Skin of body (tissue), 2 donors: ENCODE data around the gene PCYOX1L. TPM values are rescaled to one million over a fixed set of nuclear protein-coding genes. Genes with fewer than 3 reads are reported as not detected.
A peak's percentile ranks its signal among the peaks of the same experiment; 100 is the strongest.

Source experiments
- DNase-seq: peaks from one replicate; lab custom pipeline; 2025; lab: John Stamatoyannopoulos, UW
- total RNA-seq: library from RNA; depleted of rRNA; stranded (reverse); fragments of >200 nt; gene quantifications from one replicate; pipeline ENCODE4 v1.2.3, GENCODE V29; 2014

Gene PCYOX1L
- total RNA-seq, 1 donor from 2014 or later, result 6.5 TPM

DNA sequence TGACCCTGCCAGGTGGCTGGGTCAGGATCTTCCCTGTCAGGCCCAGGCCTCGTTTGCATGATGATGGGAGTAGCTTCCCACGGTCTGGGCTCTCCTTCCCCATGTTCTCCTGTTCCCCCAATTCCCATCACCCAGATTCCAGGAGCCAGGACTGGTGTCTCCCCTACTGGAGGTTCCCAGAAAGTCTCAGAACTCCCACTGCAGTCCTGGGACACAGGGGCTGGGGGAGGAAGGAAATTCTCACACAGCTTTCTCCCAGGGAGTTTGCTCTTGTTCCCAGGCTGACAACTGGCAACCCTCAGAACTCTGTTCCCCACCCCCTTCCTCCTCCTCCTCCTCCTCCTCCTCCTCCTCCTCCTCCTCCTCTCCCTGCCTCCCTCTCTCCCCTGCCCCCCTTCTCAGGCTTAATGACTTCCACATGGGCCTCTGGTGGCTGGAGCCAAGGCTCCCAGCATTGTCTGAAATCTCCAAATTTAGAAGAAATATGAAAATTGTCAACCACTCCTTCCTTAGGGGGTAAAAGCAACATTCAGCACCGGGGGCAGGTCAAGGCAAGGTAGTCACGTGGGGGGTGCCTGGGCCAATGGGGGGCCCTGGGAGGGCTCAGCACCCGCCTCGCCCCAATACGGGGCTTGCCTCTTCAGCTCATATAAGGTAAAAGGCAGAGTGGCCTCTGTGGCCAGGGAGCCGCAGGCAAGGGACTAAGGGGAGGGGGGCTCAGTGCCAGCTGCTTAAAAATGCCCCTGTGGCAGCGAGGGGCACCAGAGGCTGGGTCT, 48.5 kb downstream of the PCYOX1L start:
- peak; percentile 90 for DNase-seq

DNA sequence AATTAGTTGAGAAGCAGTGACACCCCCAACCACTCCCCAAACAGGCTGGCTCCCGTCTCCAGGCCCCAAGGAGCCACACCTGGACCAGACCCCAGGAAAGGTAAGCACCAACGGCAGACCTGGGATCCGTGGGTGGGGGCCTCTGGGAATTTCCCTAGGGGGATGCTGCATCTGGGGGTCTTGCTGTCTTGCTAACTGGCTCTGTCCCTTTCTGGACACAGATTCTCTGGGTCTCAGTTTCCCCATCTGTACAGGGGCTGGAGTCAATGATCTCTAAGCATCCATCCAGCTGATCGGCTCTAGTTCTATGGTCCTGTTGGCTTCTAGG, 49.1 kb downstream of the PCYOX1L start:
- no peak for DNase-seq

DNA sequence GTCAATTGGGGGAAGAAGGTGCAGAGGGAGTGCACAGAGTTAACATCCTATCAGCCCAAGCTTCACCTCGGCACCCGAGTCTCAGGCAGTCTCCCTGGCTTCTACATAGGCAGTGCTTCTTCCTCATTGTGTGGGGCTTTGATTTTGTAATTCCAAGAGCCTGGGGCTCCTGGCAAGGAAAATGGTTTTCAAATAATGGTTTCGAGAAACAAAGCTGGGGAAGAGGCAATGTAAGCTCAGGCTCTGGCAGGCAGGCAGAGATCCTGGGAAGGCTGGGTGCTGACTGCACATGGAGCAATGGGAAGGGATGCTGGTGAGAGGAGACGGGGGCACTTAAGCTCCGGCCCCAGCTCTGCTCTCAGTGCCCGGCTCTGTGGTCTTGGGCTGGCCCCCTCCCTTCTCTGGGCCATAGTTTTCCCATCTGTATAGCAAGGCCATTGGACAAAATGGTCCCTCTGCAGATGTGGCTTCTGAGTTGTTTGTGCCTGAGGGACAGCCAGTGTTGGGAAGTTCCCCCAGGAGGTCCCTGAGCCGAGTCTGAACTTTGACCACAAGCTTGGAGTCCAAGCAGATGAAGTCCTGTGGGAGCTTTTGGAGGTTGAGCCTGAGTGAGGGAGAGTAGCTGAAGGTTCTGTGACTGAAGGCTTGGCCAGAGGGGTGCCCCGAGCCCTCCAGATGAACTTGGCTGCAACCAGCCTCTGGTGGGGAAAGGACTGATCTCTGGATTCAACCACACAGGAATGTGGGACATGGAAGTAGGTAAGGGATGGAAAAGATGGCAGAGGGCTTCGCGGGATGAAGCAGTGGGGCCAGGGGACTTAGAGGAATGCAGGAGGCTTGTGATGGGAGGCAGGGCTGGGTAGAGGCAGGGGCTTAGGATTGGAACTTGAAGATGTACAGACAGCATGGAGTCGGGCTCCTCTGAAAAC, 49.7 kb downstream of the PCYOX1L start:
- DNase-seq, result no peak

DNA sequence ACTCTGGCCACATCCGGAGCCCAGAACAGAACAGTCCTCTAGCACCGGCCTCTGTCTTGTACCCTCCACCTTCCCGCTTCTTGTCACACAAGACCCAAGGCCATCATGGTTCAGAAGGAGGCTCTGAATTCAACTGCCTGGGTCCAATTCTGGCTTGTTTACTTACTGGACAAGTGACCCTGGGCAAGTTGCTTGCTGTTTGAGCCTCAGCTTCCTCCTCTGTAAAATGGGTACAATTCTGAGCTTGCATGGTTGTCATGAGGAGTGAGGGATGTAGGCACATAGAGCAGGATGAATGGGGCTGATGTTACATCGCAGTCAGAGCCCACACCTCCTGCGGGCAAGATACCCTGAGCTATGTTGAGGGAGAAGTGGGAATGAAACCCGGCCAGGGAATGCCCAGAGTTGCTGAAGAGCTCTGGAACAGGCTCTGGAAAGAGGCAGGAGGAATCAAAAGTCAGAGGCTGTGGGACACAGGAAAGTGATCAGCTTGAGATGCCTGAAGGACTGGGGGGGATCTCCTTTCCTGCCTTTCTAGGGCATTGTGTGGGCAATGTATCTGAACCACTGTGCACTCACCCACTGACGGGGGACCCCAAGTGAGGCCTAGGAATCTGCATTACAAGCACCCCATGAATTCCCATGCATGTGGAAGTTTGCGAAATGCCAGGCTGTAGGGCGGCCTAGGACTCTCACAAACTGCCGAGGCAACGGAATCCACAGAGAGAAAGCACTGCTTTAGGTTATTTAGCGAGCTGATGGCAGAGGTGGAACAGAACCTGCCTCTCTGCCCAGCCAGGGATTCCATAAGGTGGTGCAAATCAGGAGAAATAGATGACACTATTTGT, 50.6 kb downstream of the PCYOX1L start:
- no peak for DNase-seq

DNA sequence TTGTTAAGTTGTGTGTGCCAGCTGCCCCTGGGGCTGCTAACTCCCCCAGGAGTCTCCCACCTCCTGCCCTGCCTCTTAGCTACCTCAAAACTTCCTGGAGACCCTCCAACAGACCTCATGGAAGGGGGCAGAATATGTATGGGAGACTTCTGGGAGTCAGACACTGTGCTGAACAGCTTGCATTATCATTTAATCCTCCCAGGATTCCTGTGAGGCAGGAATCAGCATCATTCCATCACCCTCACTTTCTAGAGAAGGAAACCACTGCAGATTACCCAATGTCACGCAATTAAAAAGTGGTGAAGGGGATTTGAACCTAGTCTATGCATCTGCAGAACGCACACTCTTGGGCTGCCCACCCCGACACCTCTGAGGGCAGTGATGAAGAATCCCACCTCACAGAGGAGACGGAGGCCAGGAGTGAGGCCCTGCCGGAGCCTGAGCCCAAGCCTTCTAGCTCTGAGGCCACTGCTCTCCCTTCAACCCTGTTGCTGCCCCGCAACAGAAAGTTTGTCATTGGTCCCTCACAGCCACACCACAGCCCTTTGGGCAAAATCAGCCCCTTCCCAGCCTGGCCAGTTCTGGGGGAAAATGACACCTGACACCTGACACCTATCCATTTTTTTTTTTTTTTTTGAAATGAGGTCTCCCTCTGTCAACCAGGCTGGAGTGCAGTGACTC, 51.6 kb downstream of the PCYOX1L start:
- DNase-seq, result no peak

DNA sequence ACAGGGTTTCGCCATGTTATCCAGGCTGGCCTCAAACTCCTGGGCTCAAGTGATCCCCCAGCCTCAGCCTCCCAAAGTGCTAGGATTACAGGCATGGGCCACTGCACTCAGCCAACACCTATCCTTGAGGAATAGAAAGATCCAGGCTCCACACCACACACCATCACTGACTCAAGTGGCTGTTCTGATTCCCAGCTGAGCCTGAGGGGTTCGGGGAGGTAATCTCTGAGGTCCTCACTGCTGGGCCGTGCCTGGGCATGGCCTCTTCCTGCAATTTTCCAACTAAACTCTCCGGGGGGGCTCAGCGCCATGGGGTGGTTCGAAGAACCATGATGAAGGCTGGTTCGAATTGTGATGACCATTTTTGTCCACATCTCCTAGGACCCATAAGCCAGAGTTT, 52.2 kb downstream of the PCYOX1L start:
- DNase-seq, result no peak

DNA sequence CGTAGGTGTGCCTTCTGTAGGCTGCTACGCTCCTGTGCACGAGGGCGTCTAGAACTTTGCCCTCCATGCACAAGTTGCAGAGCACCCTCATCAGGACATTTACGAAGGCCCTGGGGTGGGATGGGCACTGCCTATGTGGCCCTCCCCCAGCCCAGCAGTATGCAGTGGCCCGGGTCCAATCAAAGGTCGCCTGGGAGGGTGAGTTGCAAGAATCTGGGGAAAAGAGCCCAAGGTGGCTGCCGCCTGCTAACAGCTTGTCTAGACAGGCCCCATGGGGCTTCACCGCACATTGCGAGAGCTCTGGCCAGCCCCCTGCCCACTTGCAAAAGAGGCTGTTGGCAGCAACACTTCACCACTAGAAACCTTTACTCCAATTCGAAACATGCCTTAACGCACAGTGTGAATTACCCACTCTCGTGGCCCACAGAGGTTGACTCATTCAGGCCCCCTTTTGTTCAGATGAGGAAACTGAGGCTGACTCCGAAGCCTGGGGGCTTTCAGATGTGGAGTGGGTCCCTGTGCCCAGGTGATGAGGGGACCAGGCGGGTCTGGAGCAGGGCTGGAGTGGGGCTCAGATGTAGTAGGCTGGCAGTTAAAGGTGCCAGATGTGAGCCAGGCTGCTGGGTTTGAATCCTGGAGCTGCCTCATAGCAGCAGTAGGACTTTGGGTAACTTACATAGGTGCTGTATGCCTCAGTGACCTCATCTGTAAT, 53.0 kb downstream of the PCYOX1L start:
- no peak for DNase-seq

DNA sequence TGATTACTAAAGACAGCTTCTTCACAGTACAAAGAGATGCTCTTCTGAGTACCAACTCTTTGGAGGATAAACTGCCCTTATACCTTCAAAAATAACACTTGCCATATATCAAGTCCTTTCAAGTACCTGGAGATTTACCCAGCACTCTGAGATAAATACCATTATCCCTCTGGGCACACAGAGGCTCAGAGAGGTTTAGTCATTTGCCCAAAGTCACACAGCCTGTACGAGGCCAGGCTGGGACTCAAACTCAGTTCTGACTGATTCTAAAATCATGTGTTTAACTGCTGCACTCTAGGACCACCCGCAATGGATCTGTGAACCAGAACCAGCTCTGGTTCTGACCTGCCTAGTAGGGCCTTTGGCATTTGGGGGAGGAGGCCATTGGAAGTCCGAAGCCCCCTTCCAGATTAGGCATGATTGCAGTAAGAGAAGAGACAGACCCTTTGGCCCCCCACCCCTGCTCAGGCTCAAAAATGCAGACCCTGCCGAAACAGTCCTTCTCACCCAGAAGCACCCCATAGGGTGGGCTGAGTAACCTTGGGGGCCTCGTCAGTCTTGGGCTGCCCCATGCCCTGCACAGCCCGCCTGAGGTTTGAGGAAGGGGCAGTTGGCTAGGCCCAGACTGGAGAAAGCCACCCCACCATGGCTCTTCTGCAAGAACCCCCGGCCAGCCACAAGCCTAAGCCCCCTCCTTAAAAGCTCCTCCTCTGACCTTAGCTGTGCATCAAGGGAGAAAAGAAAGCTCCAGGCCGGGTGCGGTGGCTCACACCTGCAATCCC, 54.1 kb downstream of the PCYOX1L start:
- DNase-seq, result no peak

DNA sequence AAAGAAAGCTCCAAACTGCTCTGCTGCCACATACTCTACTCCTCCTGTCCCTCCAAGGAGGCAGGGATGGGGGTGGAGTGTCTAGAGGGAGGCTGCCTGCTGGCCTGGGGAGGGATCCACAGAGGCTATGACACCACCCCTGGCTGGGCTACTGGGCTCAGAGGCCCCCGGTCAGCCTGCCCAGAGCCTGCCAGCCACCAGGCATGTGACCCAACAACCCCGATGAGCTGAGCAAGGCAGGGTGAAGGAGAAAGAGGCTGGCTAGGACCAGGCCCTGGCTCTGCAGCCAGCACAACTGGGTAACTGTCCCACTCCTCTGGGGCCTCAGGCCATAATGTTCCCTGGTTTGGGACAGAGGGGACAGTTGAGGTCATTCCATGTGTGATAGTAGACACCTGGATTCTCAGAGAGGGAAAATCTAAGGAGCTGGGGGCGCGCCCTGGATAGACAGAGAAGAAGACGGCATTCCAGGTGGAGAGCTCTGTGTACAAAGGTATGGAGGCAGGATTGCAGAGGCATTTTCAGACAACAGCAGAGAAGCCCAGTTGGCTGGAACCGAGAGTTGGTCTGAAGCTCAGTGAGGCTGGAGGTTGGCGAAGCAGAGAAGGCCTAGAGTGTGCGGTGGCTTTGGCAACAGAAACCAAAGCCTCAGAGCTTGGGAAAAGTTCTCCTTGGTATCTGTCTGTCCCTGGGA, 55.1 kb downstream of the PCYOX1L start:
- no peak for DNase-seq

DNA sequence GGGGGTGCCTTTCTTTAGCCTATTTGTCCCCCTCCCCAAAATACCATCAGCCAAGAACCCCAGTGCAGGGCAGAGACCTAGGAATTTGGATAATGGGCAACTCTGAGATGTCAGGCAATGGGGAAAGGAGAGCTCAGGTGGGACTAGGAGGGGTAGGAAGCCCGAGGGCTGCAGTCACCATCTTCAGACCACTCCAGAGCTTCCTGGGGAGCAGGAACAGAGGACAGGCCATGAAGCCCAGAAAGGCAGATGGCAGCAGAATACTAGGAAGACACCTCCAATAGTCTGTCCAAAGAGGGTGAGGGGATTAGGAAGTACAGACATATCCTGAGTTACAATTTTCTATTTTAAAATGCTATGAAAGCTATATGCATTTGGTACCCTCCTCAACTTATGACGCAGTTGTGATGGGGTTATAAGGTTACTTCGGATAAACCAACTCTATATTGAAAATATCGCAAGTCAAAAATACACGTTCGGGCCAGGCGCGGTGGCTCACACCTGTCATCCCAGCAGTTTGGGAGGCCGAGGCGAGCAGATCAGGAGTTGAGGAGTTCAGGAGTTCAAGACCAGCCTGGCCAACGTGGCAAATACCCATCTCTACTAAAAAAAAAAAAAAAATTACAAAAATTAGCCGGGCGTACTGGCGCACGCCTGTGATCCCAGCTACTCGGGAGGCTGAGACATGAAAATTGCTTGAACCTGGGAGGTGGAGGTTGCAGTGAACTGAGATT, 55.8 kb downstream of the PCYOX1L start:
- no peak for DNase-seq

DNA sequence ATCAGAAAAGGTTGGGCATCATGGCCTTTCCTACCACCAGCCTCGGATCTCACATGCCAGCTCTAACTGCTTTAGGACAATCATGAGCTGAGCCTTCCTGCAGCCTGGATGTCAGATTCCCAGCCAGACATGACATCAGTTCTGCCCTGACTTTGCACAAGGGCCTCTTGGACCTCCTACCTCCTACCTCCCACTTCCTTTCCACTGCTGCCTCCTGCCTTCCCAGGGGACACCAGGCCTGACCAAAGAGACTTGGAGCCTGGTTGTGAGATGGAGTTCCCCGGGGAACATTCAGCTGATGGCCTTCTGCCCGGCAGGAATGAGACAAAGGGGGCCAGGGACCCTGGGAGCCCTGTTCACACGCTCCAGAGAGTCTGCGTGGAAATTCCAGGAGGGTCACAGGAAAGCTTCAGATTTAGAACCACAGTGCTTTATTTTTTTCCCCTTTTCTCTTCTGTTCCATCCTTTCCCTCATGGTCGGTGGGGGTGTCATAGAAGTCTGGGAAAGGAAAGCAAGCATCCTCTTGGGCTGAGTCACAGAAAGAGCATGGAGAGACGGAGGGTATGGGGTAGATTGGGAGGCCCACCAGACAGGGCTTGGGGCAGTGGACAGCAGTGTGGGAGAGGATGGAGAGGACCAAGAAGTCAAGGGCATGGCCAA, 56.7 kb downstream of the PCYOX1L start:
- peak; percentile 6 for DNase-seq

DNA sequence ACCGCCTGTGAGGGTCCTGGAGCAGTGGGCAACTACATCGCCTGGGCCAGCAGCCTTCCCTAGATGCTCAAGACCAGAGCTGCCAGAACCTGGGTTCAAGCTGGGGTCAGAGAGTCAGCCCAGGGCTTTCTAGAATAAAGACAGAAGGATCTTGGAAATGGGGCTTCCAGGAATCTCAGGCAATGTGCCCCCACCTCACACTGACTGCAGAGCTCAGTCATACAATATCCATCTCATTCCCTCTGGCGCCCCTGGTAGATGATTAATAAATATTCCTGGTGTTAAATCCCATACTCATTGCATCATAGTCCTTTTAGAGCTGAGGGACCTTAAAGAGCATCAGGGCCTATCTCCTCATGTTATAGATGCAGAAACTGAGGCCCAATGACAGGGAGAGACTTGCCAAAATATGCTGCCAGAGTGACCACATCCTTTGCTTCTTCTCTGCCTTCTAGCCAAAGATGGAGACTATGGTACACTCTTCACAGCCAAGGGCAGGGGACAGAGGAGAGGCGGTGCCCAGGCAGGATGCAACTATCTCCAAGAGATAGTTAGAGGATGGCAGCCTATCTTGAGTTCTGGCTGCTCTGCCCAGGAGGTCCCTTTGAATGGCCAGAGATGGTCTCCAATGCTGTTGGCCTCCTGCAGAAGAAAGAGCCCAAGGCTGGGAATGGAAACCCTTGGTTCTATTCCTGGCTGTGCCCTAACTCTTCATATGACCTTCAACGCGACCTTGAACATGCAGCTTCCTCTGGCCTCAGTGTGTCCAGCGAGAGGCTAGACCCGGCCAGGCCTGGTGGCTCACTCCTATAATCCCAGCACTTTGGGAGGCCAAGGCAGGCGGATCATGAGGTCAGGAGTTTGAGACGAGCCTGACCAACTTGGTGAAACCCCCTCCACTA, 57.5 kb downstream of the PCYOX1L start:
- DNase-seq, result no peak

DNA sequence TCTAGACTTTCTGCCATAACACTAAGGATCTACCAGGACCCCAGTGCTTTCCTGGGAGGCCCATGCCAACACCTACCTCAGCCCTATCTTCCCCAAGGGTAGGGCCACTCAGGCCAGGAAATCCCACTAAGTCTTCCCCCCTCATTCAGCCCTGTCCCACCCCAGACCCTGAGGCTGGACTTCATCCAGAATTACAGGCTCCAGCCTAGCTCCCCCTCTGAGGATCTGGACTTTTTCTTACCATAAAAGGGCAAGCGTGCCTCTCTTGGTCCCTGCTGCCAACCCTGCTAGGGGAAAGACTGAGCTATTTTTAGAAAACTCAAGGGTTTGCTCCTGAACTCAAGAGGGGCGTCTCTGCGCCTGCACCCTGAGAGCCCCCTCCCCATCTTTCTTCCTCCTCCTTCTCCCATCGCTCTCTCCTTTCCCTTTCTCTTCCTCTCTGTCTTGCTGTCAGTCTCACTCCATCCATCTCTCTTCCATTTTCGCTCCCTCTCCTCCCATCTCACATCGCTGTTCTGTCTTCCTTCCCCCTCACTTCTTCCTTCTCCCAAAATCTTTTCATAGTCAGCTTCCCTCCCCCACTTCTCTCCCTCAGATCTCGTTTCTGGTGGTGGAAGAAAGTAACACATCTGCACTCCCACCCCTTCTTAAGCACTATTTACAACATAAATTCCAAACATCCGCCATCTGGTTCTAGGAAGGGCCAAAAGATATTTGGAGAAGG, 59.3 kb downstream of the PCYOX1L start:
- DNase-seq, result peak; percentile 92

DNA sequence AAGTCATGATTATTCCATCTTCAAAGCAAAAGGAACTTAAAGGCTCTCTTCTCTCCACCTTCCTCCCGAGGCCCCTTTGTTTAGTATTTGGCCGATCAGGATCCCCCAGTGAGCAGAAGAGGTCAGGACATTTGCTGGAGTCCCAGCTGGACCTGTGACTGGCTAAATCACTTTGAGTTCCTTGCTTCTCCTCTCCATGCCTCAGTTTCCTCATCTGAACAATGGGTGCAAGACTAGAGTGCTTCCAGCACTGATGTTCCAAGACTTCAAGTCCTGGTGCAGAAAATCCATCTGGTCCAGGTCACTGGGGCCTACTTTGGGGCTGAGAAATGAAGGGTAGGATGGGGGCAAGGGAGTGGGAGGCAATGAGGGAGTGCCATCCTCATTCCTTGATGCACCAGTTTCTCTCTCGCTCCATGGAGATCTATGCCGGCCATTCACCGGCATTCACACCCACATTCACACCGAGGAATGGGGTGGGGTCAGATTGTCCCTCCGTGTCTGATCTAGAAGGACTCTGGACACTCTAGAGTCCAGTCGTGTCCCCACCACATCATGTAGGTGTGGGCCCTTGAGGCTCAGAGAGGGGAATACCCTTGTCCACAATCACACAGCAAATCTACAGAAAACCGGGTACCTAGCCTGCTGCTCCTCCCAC, 60.0 kb downstream of the PCYOX1L start:
- no peak for DNase-seq

DNA sequence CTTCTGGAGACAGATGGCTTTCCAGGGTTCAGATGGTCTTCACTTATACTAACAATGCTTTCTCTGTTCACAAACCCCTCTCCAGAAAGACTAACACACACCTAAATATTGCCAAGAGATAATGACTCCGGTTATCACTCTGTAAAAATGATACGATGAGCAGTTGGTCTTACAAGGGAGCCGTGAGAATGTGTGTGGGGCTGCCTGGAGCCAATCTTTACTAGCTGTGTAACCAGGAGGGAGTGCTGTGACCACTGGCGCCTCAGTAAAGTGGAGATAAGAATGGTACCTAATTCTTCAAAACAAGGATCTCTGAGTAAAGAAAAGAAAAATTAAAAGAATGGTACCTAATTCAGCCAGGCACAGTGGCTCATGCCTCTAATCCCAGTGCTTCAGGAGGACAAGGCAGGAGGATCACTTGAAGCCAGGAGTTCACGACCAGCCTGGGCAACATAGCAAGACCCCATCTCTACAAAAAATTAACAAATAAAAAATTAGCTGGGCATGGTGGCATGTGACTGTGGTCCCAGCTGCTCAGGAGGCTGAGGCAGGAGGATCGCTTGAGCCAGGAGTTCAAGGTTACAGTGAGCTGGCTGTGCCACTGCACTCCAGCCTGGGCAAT, 61.2 kb downstream of the PCYOX1L start:
- DNase-seq, result no peak
